Tibial nerve (tissue), 4 donors: ENCODE results near the gene GRM1.

Experiments used
- CTCF ChIP-seq, 5 experiments: fragments of 200-600 bp in 3 of 5; fragments of 450-650 bp in 2 of 5; sonication (generic) in 3 of 5; IDR thresholded peaks; one replicate each; pipeline ENCODE4 v1.5.1; 2016 to 2019; ENCODE audit warnings: antibody characterized with exemption in 5 of 5, mild to moderate bottlenecking in 3 of 5, moderate library complexity in 2 of 5
- EP300 ChIP-seq, 2 donors: sonication (generic); formaldehyde crosslinking; IDR thresholded peaks; one replicate each; pipeline ENCODE4 v1.6.1; 2017; ENCODE audit warnings: antibody characterized with exemption in 2 of 2, mild to moderate bottlenecking in 1 of 2

GRCh38 chr6:146286961-146287360, 258.1 kb downstream of the GRM1 start:
- no peak for TF ChIP-seq CTCF (IDR thresholded peaks at IDR 0.05)
- TF ChIP-seq EP300 (IDR thresholded peaks at IDR 0.05): no peak
